ENCODE results near the gene ELOA.
"Not testable (repeated sequence)": the region's sequence is repeated elsewhere in the genome, so short reads cannot be mapped to it uniquely, and the experiment has no call there.

The ELOA gene

GRCh38 chr1:23783141-23783540, 39.9 kb downstream of the ELOA start:
- DNase-seq (ENCODE audit: low read depth) = not testable (repeated sequence)

DNA sequence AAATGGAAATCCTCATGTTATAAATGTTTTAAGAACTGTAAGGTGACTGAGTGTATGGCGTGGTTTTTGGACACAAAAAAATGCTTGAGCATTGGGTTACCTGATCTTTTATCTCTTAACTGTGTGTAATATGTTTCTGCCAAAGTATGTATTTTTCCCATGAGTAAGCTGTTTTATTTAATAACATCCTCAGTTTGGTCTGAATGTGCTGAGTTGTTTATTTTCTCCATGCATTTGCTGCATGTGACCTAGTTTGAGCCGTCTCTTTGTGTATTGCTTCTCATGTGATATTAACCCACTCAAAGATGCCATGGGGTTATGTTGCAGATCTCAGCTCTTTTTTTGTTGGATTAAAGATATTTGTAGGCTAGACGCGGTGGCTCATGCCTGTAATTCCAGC, 41.6 kb downstream of the ELOA start:
- no peak for DNase-seq (ENCODE audit: low read depth)

DNA sequence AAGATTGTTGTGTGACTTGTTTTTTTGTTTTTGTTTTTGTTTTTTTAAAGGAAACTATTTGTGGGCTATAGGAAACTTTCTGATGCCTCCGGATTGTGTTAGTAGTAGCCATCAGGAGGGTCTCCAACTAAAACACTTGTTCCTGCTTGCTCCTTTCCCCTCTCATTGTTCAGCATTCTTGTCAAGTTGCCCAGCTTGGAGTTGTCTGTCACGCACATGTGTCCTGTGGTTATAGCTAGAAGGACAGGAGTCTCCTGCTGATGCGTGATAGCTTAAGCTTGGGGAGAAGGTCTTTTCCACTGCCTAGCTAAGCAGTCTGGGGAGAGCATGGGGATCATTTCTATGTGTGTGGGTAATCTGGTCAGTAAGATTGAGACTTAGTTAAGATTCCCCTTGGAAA, 44.4 kb downstream of the ELOA start:
- no peak for DNase-seq (ENCODE audit: low read depth)

- no peak for DNase-seq (ENCODE audit: low read depth)
Measured at GRCh38 chr1:23788695-23789094, 45.4 kb downstream of the ELOA start.

GRCh38 chr1:23790696-23791515, 47.6 kb downstream of the ELOA start, which contains the start of gene LYPLA2:
LYPLA2 (plus strand) TSS chr1:23791145; CDS start chr1:23792683, 1,538 bp downstream.
- DNase-seq (ENCODE audit: low read depth) = peak; percentile 82

DNA sequence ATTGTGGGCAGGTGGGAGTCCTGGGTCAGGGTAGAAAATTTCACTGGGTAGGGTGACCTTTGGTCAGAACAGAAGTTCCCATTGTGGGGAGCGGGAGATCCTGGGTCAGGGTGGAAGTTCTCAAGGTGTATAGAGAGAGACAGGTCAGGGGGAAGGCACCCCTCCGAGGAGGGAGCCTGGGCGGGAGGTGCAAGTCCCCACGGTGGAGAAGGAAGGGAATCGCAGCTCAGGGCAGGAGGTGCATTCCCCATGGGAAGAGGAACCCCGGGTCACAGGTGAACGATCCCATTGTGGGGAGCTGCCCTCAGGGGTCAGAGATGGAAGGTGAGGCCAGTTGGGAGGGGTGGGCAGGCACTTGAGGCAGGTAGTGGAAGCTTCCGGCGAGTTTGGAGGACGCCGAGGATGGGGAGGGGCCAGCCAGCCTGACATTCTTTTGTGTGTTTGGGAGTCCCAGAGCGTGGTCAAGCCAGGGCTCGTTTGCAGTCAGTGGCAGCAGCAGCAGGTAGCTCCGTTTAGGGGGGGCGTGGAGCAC, 48.3 kb downstream of the ELOA start:
- DNase-seq (ENCODE audit: low read depth) = no peak

- DNase-seq (ENCODE audit: low read depth) = no peak
Measured at GRCh38 chr1:23792151-23792945, 49.1 kb downstream of the ELOA start.

- DNase-seq (ENCODE audit: low read depth) = no peak
Measured at GRCh38 chr1:23793018-23793781, 49.9 kb downstream of the ELOA start.

- DNase-seq (ENCODE audit: low read depth) = no peak
Measured at GRCh38 chr1:23793861-23794731, 50.8 kb downstream of the ELOA start.

GRCh38 chr1:23794732-23795182, 51.5 kb downstream of the ELOA start:
- not testable (repeated sequence) for DNase-seq (ENCODE audit: low read depth)

DNA sequence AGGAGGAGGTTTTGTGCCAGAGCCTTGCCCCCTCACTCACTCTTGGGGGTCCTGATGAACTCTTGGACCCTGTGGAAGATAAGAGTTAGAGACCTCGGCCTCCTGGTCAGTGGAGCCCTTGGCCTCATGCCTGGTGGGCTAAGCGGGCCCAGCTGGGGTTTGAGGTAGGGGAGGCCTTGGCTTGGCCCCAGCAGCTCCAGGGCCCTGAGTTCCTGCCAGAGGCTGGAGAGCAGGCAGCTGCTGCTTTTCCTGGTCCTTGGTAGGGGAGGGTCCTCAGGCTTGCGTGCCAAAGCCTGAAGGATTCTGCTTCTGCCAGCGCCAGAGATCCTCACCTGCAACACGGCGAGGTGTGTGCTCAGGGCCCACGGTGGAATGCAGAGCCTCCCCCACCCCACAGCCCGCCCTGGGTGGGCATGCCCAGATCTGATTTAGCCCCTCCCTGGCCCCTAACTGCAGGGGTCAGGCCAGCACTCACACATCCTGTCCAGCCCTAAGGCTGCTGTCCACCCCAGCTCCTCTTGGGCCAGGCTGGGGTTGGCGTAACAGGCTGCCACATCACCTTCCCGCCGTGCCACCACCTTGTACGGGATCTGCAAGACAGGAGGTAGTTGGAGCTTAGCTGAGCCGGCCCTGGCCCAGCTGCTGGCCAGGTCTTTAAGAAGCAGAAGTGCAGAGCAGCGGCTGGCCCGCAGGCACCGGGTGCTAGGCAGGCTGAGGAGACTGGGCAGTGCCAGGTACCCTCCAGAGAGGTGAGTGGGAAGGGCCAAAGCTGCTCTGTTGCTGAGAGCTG, 52.6 kb downstream of the ELOA start:
- no peak for DNase-seq (ENCODE audit: low read depth)

GRCh38 chr1:23796466-23797271, 53.4 kb downstream of the ELOA start:
- no peak for DNase-seq (ENCODE audit: low read depth)

- no peak for DNase-seq (ENCODE audit: low read depth)
Measured at GRCh38 chr1:23797478-23798448, 54.5 kb downstream of the ELOA start.

- no peak for DNase-seq (ENCODE audit: low read depth)
Measured at GRCh38 chr1:23798662-23799142, 55.4 kb downstream of the ELOA start.

DNA sequence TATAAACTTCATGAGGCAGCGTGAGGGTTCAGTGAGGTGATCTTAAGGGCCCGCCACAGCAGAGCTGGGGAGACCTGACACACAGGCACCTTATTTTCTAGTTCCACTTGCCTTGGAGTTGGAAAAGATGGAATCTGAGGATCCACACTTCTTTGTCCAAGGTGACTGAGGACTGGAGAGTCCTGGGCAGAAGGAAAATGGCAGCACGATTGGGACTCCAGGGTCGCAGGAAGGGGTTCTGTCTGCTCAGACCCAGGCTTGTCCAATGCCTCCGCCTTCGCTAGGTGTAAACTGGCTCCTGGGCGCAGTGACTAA, 55.9 kb downstream of the ELOA start:
- DNase-seq (ENCODE audit: low read depth) = no peak

GRCh38 chr1:23799570-23800399, 56.5 kb downstream of the ELOA start:
- DNase-seq (ENCODE audit: low read depth) = no peak
